ENCODE measurements around the gene PI4KA.

PI4KA gene

GRCh38 chr22:20787746-20788626 lies 70.6 kb downstream of the PI4KA start:
- in situ Hi-C loops (cut with MboI; ENCODE audit: low pct_unique_long_range_greater_than_20kb, low sequenced_read_pairs, unreplicated experiment): no loop called here
- DNase-seq (ENCODE audit: low spot score): no peak
- TF ChIP-seq, protein P1, sequence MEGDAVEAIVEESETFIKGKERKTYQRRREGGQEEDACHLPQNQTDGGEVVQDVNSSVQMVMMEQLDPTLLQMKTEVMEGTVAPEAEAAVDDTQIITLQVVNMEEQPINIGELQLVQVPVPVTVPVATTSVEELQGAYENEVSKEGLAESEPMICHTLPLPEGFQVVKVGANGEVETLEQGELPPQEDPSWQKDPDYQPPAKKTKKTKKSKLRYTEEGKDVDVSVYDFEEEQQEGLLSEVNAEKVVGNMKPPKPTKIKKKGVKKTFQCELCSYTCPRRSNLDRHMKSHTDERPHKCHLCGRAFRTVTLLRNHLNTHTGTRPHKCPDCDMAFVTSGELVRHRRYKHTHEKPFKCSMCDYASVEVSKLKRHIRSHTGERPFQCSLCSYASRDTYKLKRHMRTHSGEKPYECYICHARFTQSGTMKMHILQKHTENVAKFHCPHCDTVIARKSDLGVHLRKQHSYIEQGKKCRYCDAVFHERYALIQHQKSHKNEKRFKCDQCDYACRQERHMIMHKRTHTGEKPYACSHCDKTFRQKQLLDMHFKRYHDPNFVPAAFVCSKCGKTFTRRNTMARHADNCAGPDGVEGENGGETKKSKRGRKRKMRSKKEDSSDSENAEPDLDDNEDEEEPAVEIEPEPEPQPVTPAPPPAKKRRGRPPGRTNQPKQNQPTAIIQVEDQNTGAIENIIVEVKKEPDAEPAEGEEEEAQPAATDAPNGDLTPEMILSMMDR (IDR thresholded peaks at IDR 0.05; ENCODE audit: extremely low read depth, insufficient read depth, missing control alignments): no peak

DNA sequence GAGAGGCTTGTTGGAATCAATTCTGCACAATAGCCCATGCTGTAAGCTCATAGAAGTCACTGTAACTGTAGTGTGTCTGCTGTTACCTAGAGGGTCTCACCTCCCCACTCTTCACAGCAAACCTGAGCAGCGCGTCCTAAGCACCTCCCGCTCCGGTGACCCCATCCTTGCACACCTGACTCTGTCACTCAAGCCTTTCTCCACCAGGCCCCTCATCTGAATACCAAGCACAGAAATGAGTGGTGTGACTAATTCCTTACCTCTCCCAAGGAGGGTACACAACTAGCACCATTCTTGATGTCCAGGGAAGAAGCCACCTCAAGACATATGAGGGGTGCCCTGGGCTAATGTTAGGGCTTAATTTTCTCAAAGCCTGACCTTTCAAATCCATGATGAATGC lies 71.4 kb downstream of the PI4KA start:
- in situ Hi-C loops (cut with MboI; ENCODE audit: low pct_unique_long_range_greater_than_20kb, low sequenced_read_pairs, unreplicated experiment): no loop called here
- TF ChIP-seq, protein P1 (IDR thresholded peaks at IDR 0.05; ENCODE audit: extremely low read depth, insufficient read depth, missing control alignments): no peak

DNA sequence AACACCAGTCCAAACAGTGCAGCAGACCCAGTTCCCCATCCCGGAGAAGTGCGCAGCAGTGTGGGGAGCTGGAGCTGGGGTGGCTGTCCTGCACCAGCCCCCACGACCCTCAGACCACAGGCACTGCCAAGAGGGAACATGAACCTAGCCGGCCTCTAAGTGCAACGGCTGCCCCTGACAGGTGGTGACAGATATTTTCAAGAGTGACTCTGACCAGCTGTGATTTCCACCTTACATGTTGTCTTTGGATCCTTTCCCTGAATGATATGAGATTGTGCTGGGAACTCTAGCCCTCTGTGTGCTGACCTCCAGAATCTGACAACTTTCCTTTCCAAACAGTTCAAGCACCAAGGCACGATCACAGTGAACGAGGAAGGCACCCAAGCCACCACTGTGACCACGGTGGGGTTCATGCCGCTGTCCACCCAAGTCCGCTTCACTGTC lies 72.1 kb downstream of the PI4KA start:
- no peak for DNase-seq (ENCODE audit: low spot score)
- in situ Hi-C loops (cut with MboI; ENCODE audit: low pct_unique_long_range_greater_than_20kb, low sequenced_read_pairs, unreplicated experiment): no loop called here
- TF ChIP-seq, protein P1 (IDR thresholded peaks at IDR 0.05; ENCODE audit: extremely low read depth, insufficient read depth, missing control alignments): no peak

More for the DNA sequence above, 71.4 kb downstream of the PI4KA start:
- DNase-seq (ENCODE audit: low spot score): no peak

DNA sequence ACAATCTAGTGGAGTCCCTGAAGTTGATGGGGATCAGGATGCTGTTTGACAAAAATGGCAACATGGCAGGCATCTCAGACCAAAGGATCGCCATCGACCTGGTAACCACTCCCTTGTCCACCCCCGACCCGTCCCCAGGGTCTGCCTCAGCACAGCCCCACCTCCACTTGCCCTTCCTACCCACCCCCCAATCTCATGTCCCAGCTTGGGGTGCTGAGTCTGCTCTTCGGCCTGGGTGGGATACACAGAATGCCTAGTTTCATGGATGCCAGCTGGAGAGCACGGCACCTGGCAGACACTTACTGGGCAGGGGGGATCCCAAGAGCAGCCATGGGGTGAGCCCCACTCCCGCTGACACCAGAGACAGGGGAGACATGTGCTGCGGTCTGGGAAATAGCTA lies 72.6 kb downstream of the PI4KA start:
- TF ChIP-seq, protein P1 (IDR thresholded peaks at IDR 0.05; ENCODE audit: extremely low read depth, insufficient read depth, missing control alignments): no peak
- DNase-seq (ENCODE audit: low spot score): no peak
- in situ Hi-C loops (cut with MboI; ENCODE audit: low pct_unique_long_range_greater_than_20kb, low sequenced_read_pairs, unreplicated experiment): no loop called here

DNA sequence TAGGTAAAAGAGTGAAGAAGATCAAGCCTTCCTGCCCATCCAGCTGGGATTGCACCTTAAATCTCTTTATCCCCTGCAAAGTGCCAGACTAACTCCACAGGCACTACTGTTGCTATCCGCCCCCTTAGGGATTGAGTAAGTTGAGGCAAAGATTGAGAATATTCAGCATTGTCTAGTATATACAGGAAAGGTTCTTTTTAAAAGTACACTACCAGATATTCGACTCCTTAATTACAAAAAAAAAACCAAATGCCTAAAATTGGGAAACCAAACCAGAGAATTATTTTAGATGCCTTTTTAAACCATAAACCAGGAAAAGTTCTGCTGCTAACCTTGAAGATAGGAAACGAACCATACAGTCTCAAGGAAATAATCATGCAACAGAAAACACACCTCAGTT lies 73.2 kb downstream of the PI4KA start:
- TF ChIP-seq, protein P1 (IDR thresholded peaks at IDR 0.05; ENCODE audit: extremely low read depth, insufficient read depth, missing control alignments): no peak
- DNase-seq (ENCODE audit: low spot score): no peak
- in situ Hi-C loops (cut with MboI; ENCODE audit: low pct_unique_long_range_greater_than_20kb, low sequenced_read_pairs, unreplicated experiment): no loop called here

GRCh38 chr22:20783844-20784723 lies 74.5 kb downstream of the PI4KA start:
- TF ChIP-seq, protein P1 (IDR thresholded peaks at IDR 0.05; ENCODE audit: extremely low read depth, insufficient read depth, missing control alignments): peak; percentile 83
- in situ Hi-C loops (cut with MboI; ENCODE audit: low pct_unique_long_range_greater_than_20kb, low sequenced_read_pairs, unreplicated experiment): no loop called here
- DNase-seq (ENCODE audit: low spot score): peak; percentile 79

Measured in GM13977 (cell line).